A549 (cell line): Measurements from ENCODE around the gene LHFPL2. TPM values are rescaled to one million over a fixed set of nuclear protein-coding genes. Genes with fewer than 3 reads are reported as not detected.

Experiments used
- ATAC-seq, 2 experiments: fragments of 200-7000 bp in 1 of 2; fragments of >200 bp in 1 of 2; cut with Nextera tagmentation in 1 of 2; cut with Tn5 transposase in 1 of 2; 3 replicates each; pipeline versions ENCODE4 v1.8.0 to v1.9.1; 2018 to 2020; ENCODE audit warnings: mild to moderate bottlenecking in 1 of 2, moderate library complexity in 1 of 2
- CTCF ChIA-PET: fragments of 300-600 bp; sonication (Branson Sonifier 250); formaldehyde crosslinking; extraction: SDS; loops from one replicate; lab custom pipeline; 2021; ENCODE audit warnings: antibody characterized with exemption, inconsistent platforms; lab: Yijun Ruan, JAX
- POLR2A ChIA-PET: fragments of 350-600 bp; formaldehyde crosslinking; extraction: SDS; loops from one replicate; lab custom pipeline; 2021; ENCODE audit warnings: antibody characterized with exemption, inconsistent platforms; lab: Yijun Ruan, JAX
- DNase-seq, 2 experiments: peaks; one replicate each; pipeline versions ENCODE4 v3.0.0 to v3.0.0-alpha.2; 2011 to 2016; ENCODE audit warnings: low read depth in 1 of 2, low spot score in 1 of 2
- FAIRE-seq: peaks from 2 replicates; lab custom pipeline; 2011; peaks lifted over from hg19 to GRCh38; lab: Jason Lieb, UNC
- H3K27ac ChIP-seq, 2 experiments: fragments of >200 bp; sonication (Bioruptor Twin); formaldehyde crosslinking; 3 replicates each; pipeline ENCODE4 v1.5.1; 2016 to 2017
- H3K4me1 ChIP-seq: fragments of >200 bp; sonication (Bioruptor Twin); formaldehyde crosslinking; 3 replicates; pipeline ENCODE4 v1.6.1; 2016
- H3K4me2 ChIP-seq: fragments of >200 bp; sonication (Bioruptor Twin); formaldehyde crosslinking; 3 replicates; pipeline ENCODE4 v1.6.1; 2016
- H3K4me3 ChIP-seq: fragments of >200 bp; sonication (Bioruptor Twin); formaldehyde crosslinking; 3 replicates; pipeline ENCODE4 v1.5.1; 2016
- H3K9me3 ChIP-seq: fragments of >200 bp; sonication (Bioruptor Twin); formaldehyde crosslinking; 3 replicates; pipeline ENCODE4 v1.6.1; 2016
- ATOH8 ChIP-seq: fragments of 250-450 bp; sonication (Bioruptor Pico); IDR thresholded peaks from 2 replicates; pipeline ENCODE4 v1.5.0; 2020; ENCODE audit warnings: low read depth, mild to moderate bottlenecking, moderate library complexity
- CBX8 ChIP-seq: fragments of 200-600 bp; sonication (generic); IDR thresholded peaks from 2 replicates; pipeline ENCODE4 v1.6.1; 2016
- CEBPB ChIP-seq, 2 experiments: fragments of >200 bp in 1 of 2; sonication (Bioruptor Twin) in 1 of 2; formaldehyde crosslinking in 1 of 2; IDR thresholded peaks; 2 replicates each; pipeline ENCODE4 v1.6.1; 2012 to 2016
- CHD2 ChIP-seq: fragments of 150-350 bp; IDR thresholded peaks from 2 replicates; pipeline ENCODE4 v1.6.1; 2014; ENCODE audit warnings: low read length; ENCODE audit not compliant: partially characterized antibody
- CHD4 ChIP-seq: fragments of 200-600 bp; sonication (generic); IDR thresholded peaks from 2 replicates; pipeline ENCODE4 v1.6.1; 2016; ENCODE audit warnings: antibody characterized with exemption, mild to moderate bottlenecking, borderline replicate concordance
- EHF ChIP-seq: fragments of 250-450 bp; sonication (Bioruptor Pico); IDR thresholded peaks from 2 replicates; pipeline ENCODE4 v1.5.0; 2020; ENCODE audit warnings: mild to moderate bottlenecking
- EP300 ChIP-seq, 2 experiments: fragments of >200 bp; sonication (Bioruptor Twin); formaldehyde crosslinking; IDR thresholded peaks; 2 replicates in 1 of 2; 3 replicates in 1 of 2; pipeline ENCODE4 v1.6.1; 2016 to 2017
- ESRRA ChIP-seq: fragments of 150-350 bp; IDR thresholded peaks from 2 replicates; pipeline ENCODE4 v1.6.1; 2014; ENCODE audit warnings: mild to moderate bottlenecking, low read length, borderline replicate concordance
- FOSB ChIP-seq: fragments of 250-450 bp; sonication (Bioruptor Pico); IDR thresholded peaks from 2 replicates; pipeline ENCODE4 v1.5.0; 2020; ENCODE audit warnings: mild to moderate bottlenecking, moderate library complexity
- HDAC2 ChIP-seq: fragments of 200-600 bp; sonication (generic); IDR thresholded peaks from 2 replicates; pipeline ENCODE4 v1.6.1; 2016
- HES2 ChIP-seq: fragments of >200 bp; sonication (Bioruptor Twin); formaldehyde crosslinking; IDR thresholded peaks from 2 replicates; pipeline ENCODE4 v1.6.1; 2016
- HOXA7 ChIP-seq: fragments of 250-450 bp; sonication (Bioruptor Pico); IDR thresholded peaks from 2 replicates; pipeline ENCODE4 v1.5.0; 2020; ENCODE audit warnings: mild to moderate bottlenecking, moderate library complexity
- HOXB13 ChIP-seq: fragments of 250-450 bp; sonication (Bioruptor Pico); IDR thresholded peaks from 2 replicates; pipeline ENCODE4 v1.5.0; 2020; ENCODE audit warnings: low read depth, mild to moderate bottlenecking, moderate library complexity
- JUNB ChIP-seq: fragments of >200 bp; sonication (Bioruptor Twin); formaldehyde crosslinking; IDR thresholded peaks from 2 replicates; pipeline ENCODE4 v1.6.1; 2016
- KDM1A ChIP-seq: fragments of 200-600 bp; sonication (generic); IDR thresholded peaks from 2 replicates; pipeline ENCODE4 v1.6.1; 2016; ENCODE audit warnings: low read depth, mild to moderate bottlenecking
- KDM5A ChIP-seq: fragments of 200-600 bp; sonication (generic); IDR thresholded peaks from 2 replicates; pipeline ENCODE4 v1.6.1; 2016; ENCODE audit warnings: antibody characterized with exemption, mild to moderate bottlenecking
- MAFK ChIP-seq: fragments of 450-650 bp; IDR thresholded peaks from 2 replicates; pipeline ENCODE4 v1.6.1; 2014; ENCODE audit not compliant: partially characterized antibody
- MYC ChIP-seq: IDR thresholded peaks from 2 replicates; pipeline ENCODE4 v1.6.1; 2012; ENCODE audit warnings: mild to moderate bottlenecking, inconsistent platforms, low read length, improper control_type of control experiment, borderline replicate concordance
- NFE2L2 ChIP-seq: fragments of 150-350 bp; conservative IDR thresholded peaks from 2 replicates; pipeline ENCODE4 v1.6.1; 2014; ENCODE audit warnings: low read length
- NR3C1 ChIP-seq: fragments of >200 bp; sonication (Bioruptor Twin); formaldehyde crosslinking; IDR thresholded peaks from 3 replicates; pipeline ENCODE4 v1.6.1; 2017
- PHF8 ChIP-seq: fragments of 200-600 bp; sonication (generic); IDR thresholded peaks from 2 replicates; pipeline ENCODE4 v1.6.1; 2016; ENCODE audit warnings: low read depth, mild to moderate bottlenecking, antibody characterized with exemption, moderate library complexity, borderline replicate concordance
- RAD21 ChIP-seq, 2 experiments: fragments of >200 bp in 1 of 2; sonication (Bioruptor Twin) in 1 of 2; formaldehyde crosslinking in 1 of 2; IDR thresholded peaks in 1 of 2; conservative IDR thresholded peaks in 1 of 2; 2 replicates in 1 of 2; 3 replicates in 1 of 2; pipeline ENCODE4 v1.6.1; 2012 to 2018; ENCODE audit warnings: inconsistent platforms in 1 of 2
- RARB ChIP-seq: fragments of 250-450 bp; sonication (Bioruptor Pico); IDR thresholded peaks from 2 replicates; pipeline ENCODE4 v1.8.0; 2021; ENCODE audit warnings: mild to moderate bottlenecking, moderate library complexity
- RNF2 ChIP-seq: fragments of 200-600 bp; sonication (generic); IDR thresholded peaks from 2 replicates; pipeline ENCODE4 v1.6.1; 2016; ENCODE audit warnings: low read depth, mild to moderate bottlenecking, antibody characterized with exemption, moderate library complexity, borderline replicate concordance
- SMC3 ChIP-seq: fragments of >200 bp; sonication (Bioruptor Twin); formaldehyde crosslinking; IDR thresholded peaks from 3 replicates; pipeline ENCODE4 v1.6.1; 2018; ENCODE audit warnings: inconsistent platforms
- SREBF2 ChIP-seq: fragments of 450-650 bp; IDR thresholded peaks from 2 replicates; pipeline ENCODE4 v1.6.1; 2014; ENCODE audit warnings: mild to moderate bottlenecking, moderate library complexity
- TFCP2L1 ChIP-seq: fragments of 250-450 bp; sonication (Bioruptor Pico); IDR thresholded peaks from 2 replicates; pipeline ENCODE4 v1.5.0; 2021; ENCODE audit warnings: mild to moderate bottlenecking
- TP53 ChIP-seq: fragments of 250-450 bp; sonication (Bioruptor Pico); IDR thresholded peaks from 2 replicates; pipeline ENCODE4 v1.5.0; 2021; ENCODE audit warnings: mild to moderate bottlenecking, moderate library complexity
- ZFP36 ChIP-seq: fragments of 450-650 bp; IDR thresholded peaks from 2 replicates; pipeline ENCODE4 v1.6.1; 2014; ENCODE audit warnings: borderline replicate concordance; ENCODE audit not compliant: partially characterized antibody
- ZNF302 ChIP-seq: fragments of 250-450 bp; sonication (Bioruptor Pico); IDR thresholded peaks from 2 replicates; pipeline ENCODE4 v1.9.0; 2021; ENCODE audit warnings: inconsistent platforms, mild to moderate bottlenecking, moderate library complexity
- WGBS: methylation state at CpG from one replicate; pipeline ENCODE4 v1.1.6; 2017; ENCODE audit errors: missing lambda C conversion rate; 5-methylcytosine and 5-hydroxymethylcytosine counted together
- polyA plus RNA-seq, 4 experiments: library from polyadenylated mRNA; depleted of rRNA in 3 of 4; stranded (reverse); fragments of >200 nt; fragmentation: RNase III in 1 of 4; extraction: RNeasy Plus Mini Kit Qiagen cat#74134 plus additional on column Dnase treatment in 1 of 4; gene quantifications; 2 replicates in 3 of 4; 3 replicates in 1 of 4; pipeline ENCODE4 v1.2.3, GENCODE V29; 2011 to 2017
- TF ChIP-seq, protein P1 (sequence below): IDR thresholded peaks from 2 replicates; pipeline ENCODE4 v1.6.1; 2012
- TF ChIP-seq, protein P2 (sequence below): IDR thresholded peaks from 2 replicates; pipeline ENCODE4 v1.6.1; 2012; ENCODE audit warnings: low read depth, borderline replicate concordance

The LHFPL2 gene
- polyA plus RNA-seq, 2 of the 4 experiments (the other 2 are of a cell fraction): 24.9 to 41.7 TPM

- peak; percentile 39 to 61 for ATAC-seq
- ChIA-PET POLR2A (interaction anchor here (0.5 to 2.3 kb wide), 10 partner anchors 9 to 115 kb away, joined by 3 to 16 read pairs (median 3); no protein-coding TSS in a partner anchor), CTCF (interaction anchor here (0.6 to 4.0 kb wide), 24 partner anchors 10 to 318 kb away, joined by 3 to 20 read pairs (median 3); no protein-coding TSS in a partner anchor)
- no peak for FAIRE-seq
- Histone ChIP-seq H3K9me3 (no peaks in the 10 kb centered on the region), H3K4me2 (peak overlapping the region; percentile 74), H3K27ac (peak overlapping the region; percentile 99 to 100), H3K4me3 (peak overlapping the region; percentile 97), H3K4me1 (peaks cover 54% of the 10 kb centered on the region)
- DNase-seq: peak; percentile 19 to 33
- no peak for TF ChIP-seq ESRRA
- peak; percentile 24; the same call in 2 of the 3 replicates for TF ChIP-seq SMC3
- TF ChIP-seq SREBF2: no peak
- peak in 1 of 2 experiments; percentile 45; a peak in 3 of 5 replicates for TF ChIP-seq RAD21 (conservative IDR thresholded peaks at IDR 0.05 in 1 of 2, IDR thresholded peaks at IDR 0.05 in 1 of 2)
- TF ChIP-seq HOXB13 (CRISPR knock-in tag): no peak
- no peak for TF ChIP-seq HDAC2
- no peak for TF ChIP-seq EHF (CRISPR knock-in tag)
- no peak for TF ChIP-seq FOSB (CRISPR knock-in tag)
- no peak for TF ChIP-seq CHD2
- no peak for TF ChIP-seq NFE2L2
- WGBS: under 1% methylated on average over 18 of the region's 47 CpGs
These were observed 674 bp downstream of the LHFPL2 start for GRCh38 chr5:78647838-78648358.

DNA sequence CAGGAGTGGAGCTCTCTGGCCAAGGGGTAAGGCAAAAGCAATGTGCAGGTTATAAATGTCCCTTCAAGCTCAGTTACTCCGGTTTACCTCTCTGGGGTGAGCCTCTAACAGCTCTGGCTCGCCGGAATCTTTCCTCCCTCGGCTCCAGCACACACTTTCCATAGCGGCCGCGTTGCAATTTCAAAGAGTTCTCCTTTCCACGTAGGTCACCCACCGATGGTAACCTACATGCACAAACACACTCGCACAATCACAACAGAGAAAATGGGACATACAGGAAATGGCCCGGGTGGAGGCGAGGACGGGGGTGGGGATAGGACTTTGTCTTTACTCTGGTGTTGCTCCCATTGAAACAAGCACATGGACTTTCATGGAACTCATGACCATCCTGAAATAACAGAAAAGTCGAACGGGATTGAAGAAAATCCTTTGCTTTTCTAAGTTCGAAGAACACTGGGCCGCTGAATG, 1.2 kb downstream of the LHFPL2 start:
- Histone ChIP-seq H3K27ac (peak overlapping the region; percentile 99 to 100), H3K4me2 (peak overlapping the region; percentile 74), H3K9me3 (no peaks in the 10 kb centered on the region), H3K4me3 (peak overlapping the region; percentile 97), H3K4me1 (peaks cover 59% of the 10 kb centered on the region)
- TF ChIP-seq ZNF302 (CRISPR knock-in tag) (no peak), EHF (CRISPR knock-in tag) (no peak), MYC (no peak), TP53 (CRISPR knock-in tag) (no peak), TFCP2L1 (CRISPR knock-in tag) (no peak), RAD21 (conservative IDR thresholded peaks at IDR 0.05 in 1 of 2, IDR thresholded peaks at IDR 0.05 in 1 of 2) (0 out of 5 replicates have a peak, but pooled peaks of 1 of the 2 experiments have one; percentile 1), CHD4 (no peak)
- TF ChIP-seq, protein P1, sequence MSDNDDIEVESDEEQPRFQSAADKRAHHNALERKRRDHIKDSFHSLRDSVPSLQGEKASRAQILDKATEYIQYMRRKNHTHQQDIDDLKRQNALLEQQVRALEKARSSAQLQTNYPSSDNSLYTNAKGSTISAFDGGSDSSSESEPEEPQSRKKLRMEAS: peak; percentile 57
- FAIRE-seq (no peak), DNase-seq (peak; percentile 50 to 52), ATAC-seq (peak in 1 of 2 experiments; percentile 33; a peak in 3 of 6 replicates)
- WGBS: 2% methylated on average over 17 of the region's 17 CpGs
- ChIA-PET POLR2A (interaction anchor here (0.5 to 2.3 kb wide), 7 partner anchors 9 to 114 kb away, joined by 3 to 16 read pairs (median 4); no protein-coding TSS in a partner anchor), CTCF (interaction anchor here (0.6 to 4.0 kb wide), 17 partner anchors 9 to 315 kb away, joined by 3 to 20 read pairs (median 3); no protein-coding TSS in a partner anchor)

GRCh38 chr5:78644741-78645300, 3.8 kb downstream of the LHFPL2 start:
- Histone ChIP-seq H3K9me3 (no peaks in the 10 kb centered on the region), H3K4me1 (peaks cover 77% of the 10 kb centered on the region), H3K27ac (peak overlapping the region; percentile 34 to 100; a peak in 5 of 6 replicates), H3K4me3 (no peak overlapping the region), H3K4me2 (peak overlapping the region; percentile 74)
- ATAC-seq (no peak), FAIRE-seq (no peak), DNase-seq (no peak)
- CTCF ChIA-PET: interaction anchor here (0.6 to 4.0 kb wide), 5 partner anchors 12 to 1334 kb away, joined by 3 to 16 read pairs (median 5); no protein-coding TSS in a partner anchor
- WGBS: 52% methylated on average over 2 of the region's 2 CpGs
- POLR2A ChIA-PET: no interaction called here
- TF ChIP-seq RNF2 (no peak), CBX8 (no peak), HES2 (no peak), EHF (CRISPR knock-in tag) (no peak), RARB (CRISPR knock-in tag) (no peak), HOXA7 (CRISPR knock-in tag) (no peak), KDM1A (no peak), PHF8 (no peak), ZFP36 (no peak), KDM5A (no peak), CHD2 (no peak), JUNB (no peak), EP300 (IDR thresholded peaks at IDR 0.05) (no peak), FOSB (CRISPR knock-in tag) (no peak), NR3C1 (no peak), ATOH8 (CRISPR knock-in tag) (no peak), CEBPB (IDR thresholded peaks at IDR 0.05) (no peak), MAFK (no peak)
- TF ChIP-seq, protein P2, sequence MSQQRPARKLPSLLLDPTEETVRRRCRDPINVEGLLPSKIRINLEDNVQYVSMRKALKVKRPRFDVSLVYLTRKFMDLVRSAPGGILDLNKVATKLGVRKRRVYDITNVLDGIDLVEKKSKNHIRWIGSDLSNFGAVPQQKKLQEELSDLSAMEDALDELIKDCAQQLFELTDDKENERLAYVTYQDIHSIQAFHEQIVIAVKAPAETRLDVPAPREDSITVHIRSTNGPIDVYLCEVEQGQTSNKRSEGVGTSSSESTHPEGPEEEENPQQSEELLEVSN: no peak
- TF ChIP-seq, all 56 proteins: peak for 0
